ENCODE data around the gene GUK1. TPM values are rescaled to one million over a fixed set of nuclear protein-coding genes. Genes with fewer than 3 reads are reported as not detected.

Gene GUK1
- polyA plus RNA-seq, 1 experiment: 373 TPM

DNA sequence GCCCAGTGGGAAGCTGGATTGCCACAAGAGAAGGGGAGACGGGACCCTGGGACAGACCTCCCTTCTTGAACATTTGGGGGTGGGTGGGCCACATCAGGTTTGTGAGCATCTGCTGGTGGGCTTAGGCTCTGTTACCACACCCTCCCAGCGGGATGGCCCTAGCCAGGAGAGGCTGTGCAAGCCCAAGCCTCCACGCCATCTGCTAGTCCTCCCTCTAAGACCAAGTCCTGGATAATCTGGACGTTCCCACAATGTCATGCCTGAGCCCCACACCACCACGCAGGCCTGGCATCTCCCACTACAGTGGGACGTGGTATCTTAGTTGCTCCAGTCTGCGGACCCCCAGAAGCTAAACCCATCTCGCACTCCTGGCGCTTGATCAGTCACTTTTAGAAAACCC, 21.8 kb downstream of the GUK1 start:
- TF ChIP-seq, protein P1, sequence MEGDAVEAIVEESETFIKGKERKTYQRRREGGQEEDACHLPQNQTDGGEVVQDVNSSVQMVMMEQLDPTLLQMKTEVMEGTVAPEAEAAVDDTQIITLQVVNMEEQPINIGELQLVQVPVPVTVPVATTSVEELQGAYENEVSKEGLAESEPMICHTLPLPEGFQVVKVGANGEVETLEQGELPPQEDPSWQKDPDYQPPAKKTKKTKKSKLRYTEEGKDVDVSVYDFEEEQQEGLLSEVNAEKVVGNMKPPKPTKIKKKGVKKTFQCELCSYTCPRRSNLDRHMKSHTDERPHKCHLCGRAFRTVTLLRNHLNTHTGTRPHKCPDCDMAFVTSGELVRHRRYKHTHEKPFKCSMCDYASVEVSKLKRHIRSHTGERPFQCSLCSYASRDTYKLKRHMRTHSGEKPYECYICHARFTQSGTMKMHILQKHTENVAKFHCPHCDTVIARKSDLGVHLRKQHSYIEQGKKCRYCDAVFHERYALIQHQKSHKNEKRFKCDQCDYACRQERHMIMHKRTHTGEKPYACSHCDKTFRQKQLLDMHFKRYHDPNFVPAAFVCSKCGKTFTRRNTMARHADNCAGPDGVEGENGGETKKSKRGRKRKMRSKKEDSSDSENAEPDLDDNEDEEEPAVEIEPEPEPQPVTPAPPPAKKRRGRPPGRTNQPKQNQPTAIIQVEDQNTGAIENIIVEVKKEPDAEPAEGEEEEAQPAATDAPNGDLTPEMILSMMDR (IDR thresholded peaks at IDR 0.05; ENCODE audit: insufficient read depth, low read depth, low read length): no peak
- no peak overlapping the region for H3K4me3 ChIP-seq (ENCODE audit: low read depth, low read length)
- no peak for DNase-seq (ENCODE audit: low read depth)
- H3K27me3 ChIP-seq (ENCODE audit: control insufficient read depth, insufficient read depth, low read length): peaks cover 9% of the 10 kb centered on the region
- H3K36me3 ChIP-seq (ENCODE audit: control insufficient read depth, insufficient read depth, low read length): no peaks in the 10 kb centered on the region
- ChIA-PET POLR2A (no interaction called here), CTCF (interaction anchor here (1.7 kb wide), 1 partner anchor 11 kb away, joined by 4 read pairs; the partner anchor contains the start of gene GJC2)

DNA sequence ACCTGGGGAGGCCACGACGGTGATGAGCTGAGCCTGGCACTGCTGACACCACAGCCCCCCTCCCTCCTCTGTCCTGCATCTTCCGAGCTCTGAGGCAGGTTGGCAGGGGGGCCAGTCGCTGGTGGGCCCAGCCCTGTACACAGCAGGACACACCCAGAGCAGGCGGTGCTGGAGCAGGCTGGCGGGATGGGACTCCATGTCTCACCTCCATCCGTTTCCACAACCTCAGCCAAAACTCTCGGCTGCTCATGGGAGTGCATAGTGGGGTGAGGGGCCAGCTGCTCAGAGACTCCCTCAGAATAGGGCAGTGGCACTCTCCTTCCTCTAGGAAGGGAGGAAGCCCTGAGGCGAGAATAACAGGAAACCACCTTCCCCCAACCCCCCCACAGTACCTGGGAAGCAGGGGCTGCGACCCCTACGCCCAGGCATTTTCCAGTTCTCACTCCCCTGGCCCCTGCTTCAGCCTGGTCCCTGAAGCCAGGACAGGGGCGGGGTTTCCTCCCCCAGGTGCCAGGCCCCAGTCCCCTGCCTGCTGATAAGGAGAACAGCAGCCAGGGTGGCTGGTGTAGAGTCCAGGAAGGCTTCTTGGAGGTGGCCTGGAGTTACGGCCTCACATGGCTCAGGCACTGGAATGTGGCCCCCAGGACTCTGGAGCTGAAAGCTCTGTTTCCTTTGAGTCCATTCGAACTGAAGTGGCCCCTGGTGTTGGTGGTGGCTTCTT, 22.4 kb downstream of the GUK1 start:
- DNase-seq (ENCODE audit: low read depth): no peak
- ChIA-PET POLR2A (no interaction called here), CTCF (interaction anchor here (1.7 kb wide), 1 partner anchor 12 kb away, joined by 4 read pairs; the partner anchor contains the start of gene GJC2)

DNA sequence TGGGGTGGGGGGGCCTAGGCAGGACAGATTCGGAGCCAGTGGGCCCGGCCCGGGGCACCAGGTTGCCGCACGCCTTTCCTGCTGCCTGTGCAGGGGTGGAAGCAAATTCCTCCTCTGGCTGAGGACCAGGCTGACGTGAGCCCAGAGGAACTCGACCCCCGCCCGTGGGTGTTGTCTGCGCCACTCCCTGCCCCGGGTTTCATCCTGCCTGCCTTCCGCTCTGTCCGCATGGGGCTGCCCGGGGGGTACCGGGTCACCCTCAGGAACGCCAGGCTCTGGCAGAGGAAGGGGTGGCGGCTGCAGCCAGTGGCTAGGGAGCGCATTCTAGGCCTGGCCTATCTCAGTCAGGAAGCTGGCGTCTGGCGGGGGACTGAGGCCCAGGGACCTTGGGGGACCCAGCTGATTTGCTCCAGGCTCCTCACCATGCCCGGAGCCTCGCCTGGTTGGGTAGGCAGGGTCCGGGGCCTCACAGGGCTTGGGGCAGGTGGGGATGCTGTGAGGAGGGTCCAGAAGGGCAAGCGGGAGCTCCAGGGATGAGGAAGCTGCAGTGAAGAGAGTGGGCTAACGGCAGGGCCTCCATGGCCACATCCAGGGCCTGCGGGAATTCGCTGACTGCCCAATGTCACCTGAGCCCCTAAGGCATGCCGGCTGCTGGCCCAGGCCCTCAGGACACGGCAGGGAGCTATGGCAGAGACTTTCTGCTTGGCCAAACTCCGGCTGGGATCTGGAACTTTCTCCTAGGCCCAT, 23.1 kb downstream of the GUK1 start:
- ChIA-PET POLR2A (no interaction called here), CTCF (interaction anchor here (1.2 to 4.5 kb wide), 2 partner anchors 13 to 32 kb away, joined by 3 to 27 read pairs; no protein-coding TSS in a partner anchor)
- no peak for DNase-seq (ENCODE audit: low read depth)
- Histone ChIP-seq H3K27me3 (ENCODE audit: control insufficient read depth, insufficient read depth, low read length) (peaks cover 8% of the 10 kb centered on the region), H3K36me3 (ENCODE audit: control insufficient read depth, insufficient read depth, low read length) (no peaks in the 10 kb centered on the region), H3K4me3 (ENCODE audit: low read depth, low read length) (no peak overlapping the region)
- TF ChIP-seq, protein P1 (IDR thresholded peaks at IDR 0.05; ENCODE audit: insufficient read depth, low read depth, low read length): no peak

More for the DNA sequence above, 22.4 kb downstream of the GUK1 start:
- peaks cover 9% of the 10 kb centered on the region for H3K27me3 ChIP-seq (ENCODE audit: control insufficient read depth, insufficient read depth, low read length)
- no peaks in the 10 kb centered on the region for H3K36me3 ChIP-seq (ENCODE audit: control insufficient read depth, insufficient read depth, low read length)
- TF ChIP-seq, protein P1 (IDR thresholded peaks at IDR 0.05; ENCODE audit: insufficient read depth, low read depth, low read length): no peak
- H3K4me3 ChIP-seq (ENCODE audit: low read depth, low read length): no peak overlapping the region

DNA sequence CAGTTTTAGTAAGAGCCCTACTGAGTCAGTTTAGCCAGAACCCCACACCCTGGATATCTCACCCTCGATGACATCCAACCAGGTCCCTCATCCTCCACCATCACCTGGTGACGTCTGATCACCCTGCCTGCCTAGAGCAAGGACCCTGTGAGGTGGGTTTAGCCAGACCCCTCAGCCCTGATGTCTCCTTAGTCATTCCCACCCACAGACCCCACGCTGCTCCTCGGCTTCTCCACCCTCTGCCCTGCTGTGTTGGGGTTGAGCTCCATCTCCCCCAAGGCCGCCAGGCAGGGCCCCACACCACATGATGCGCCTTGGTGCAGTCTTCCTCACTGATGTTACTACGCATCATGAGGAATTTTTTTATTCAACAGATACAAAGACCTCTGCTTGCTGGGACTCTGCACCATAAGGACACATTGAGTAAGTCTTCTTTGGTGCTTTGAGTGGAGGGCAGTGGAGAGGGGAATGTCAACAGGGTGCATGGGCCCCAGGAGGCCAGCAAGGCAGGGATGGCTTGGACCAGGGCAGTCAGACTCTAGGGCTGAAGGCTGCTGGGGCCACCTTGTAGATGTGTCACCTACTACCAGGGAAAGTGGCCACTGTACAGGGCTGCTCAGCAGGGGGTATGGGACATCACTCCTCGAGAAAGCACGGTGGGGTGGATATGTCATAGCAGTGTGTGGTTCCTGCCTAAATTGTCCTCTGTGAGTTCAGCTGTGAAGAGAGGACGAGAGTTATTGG, 23.9 kb downstream of the GUK1 start:
- ChIA-PET POLR2A (no interaction called here), CTCF (interaction anchor here (1.2 to 4.5 kb wide), 3 partner anchors 9 to 33 kb away, joined by 3 to 27 read pairs (median 8); no protein-coding TSS in a partner anchor)
- Histone ChIP-seq H3K27me3 (ENCODE audit: control insufficient read depth, insufficient read depth, low read length) (peaks cover 5% of the 10 kb centered on the region), H3K4me3 (ENCODE audit: low read depth, low read length) (no peak overlapping the region), H3K36me3 (ENCODE audit: control insufficient read depth, insufficient read depth, low read length) (no peaks in the 10 kb centered on the region)
- TF ChIP-seq, protein P1 (IDR thresholded peaks at IDR 0.05; ENCODE audit: insufficient read depth, low read depth, low read length): no peak
- DNase-seq (ENCODE audit: low read depth): no peak

All from BJ (cell line).